ENCODE results near the gene PDGFA. TPM values are rescaled to one million over a fixed set of nuclear protein-coding genes. Genes with fewer than 3 reads are reported as not detected.

The PDGFA gene
- total RNA-seq, 3 donors from 2014 or later (not counting 1 experiment from before 2014, with no cell fraction given), result 0.86 to 2.0 (median 1.5) TPM

- no peak overlapping the region for H3K27ac ChIP-seq (ENCODE audit: low read length)
- H3K9me3 ChIP-seq (ENCODE audit: control insufficient read depth, insufficient read depth, low read length), result no peaks in the 10 kb centered on the region
- peak in 2 of 3 donors; percentile 50 to 71 for ATAC-seq
- H3K4me1 ChIP-seq (ENCODE audit: control insufficient read depth, insufficient read depth, low read length), result peaks cover 27% of the 10 kb centered on the region
- no peaks in the 10 kb centered on the region for H3K27me3 ChIP-seq (ENCODE audit: control insufficient read depth, insufficient read depth, low read length)
- Mint-ChIP-seq H3K36me3 (no peaks in the 10 kb centered on the region), H3K4me3 (no peak overlapping the region), H3K27ac (no peak overlapping the region), H3K4me1 (peaks cover 8 to 10% of the 10 kb centered on the region in 2 donors), H3K27me3 (ENCODE audit: low read depth in 2 of 2) (peaks cover 0 to 15% of the 10 kb centered on the region in 2 donors), H3K9me3 (no peaks in the 10 kb centered on the region)
- H3K4me3 ChIP-seq (ENCODE audit: low read length), result no peak overlapping the region
- intact Hi-C loops (cut with micrococcal nuclease), result no loop called here
- no peaks in the 10 kb centered on the region for H3K36me3 ChIP-seq (ENCODE audit: control insufficient read depth, insufficient read depth, low read length)
- peak in 1 of 2 donors; percentile 16 for DNase-seq
- no peak for TF ChIP-seq CTCF (IDR thresholded peaks at IDR 0.05)
- 39% methylated on average over 30 of the region's 30 CpGs for WGBS (ENCODE audit: insufficient coverage)
Observed at GRCh38 chr7:452226-452751, 67.4 kb downstream of the PDGFA start.

GRCh38 chr7:451255-452225 lies 68.1 kb downstream of the PDGFA start:
- Mint-ChIP-seq H3K36me3 (no peaks in the 10 kb centered on the region), H3K4me1 (peaks cover 8 to 10% of the 10 kb centered on the region in 2 donors), H3K4me3 (peak overlapping the region; percentile 64), H3K9me3 (no peaks in the 10 kb centered on the region), H3K27me3 (ENCODE audit: low read depth in 2 of 2) (peaks cover 0 to 15% of the 10 kb centered on the region in 2 donors), H3K27ac (peak overlapping the region in 1 of 2 donors; percentile 6)
- H3K36me3 ChIP-seq (ENCODE audit: control insufficient read depth, insufficient read depth, low read length), result no peaks in the 10 kb centered on the region
- 60% methylated on average over 24 of the region's 24 CpGs for WGBS (ENCODE audit: insufficient coverage)
- H3K4me1 ChIP-seq (ENCODE audit: control insufficient read depth, insufficient read depth, low read length), result peaks cover 27% of the 10 kb centered on the region
- no peak for TF ChIP-seq CTCF (IDR thresholded peaks at IDR 0.05)
- DNase-seq, result no peak
- intact Hi-C loops (cut with micrococcal nuclease), result no loop called here
- H3K4me3 ChIP-seq (ENCODE audit: low read length), result no peak overlapping the region
- H3K9me3 ChIP-seq (ENCODE audit: control insufficient read depth, insufficient read depth, low read length), result no peaks in the 10 kb centered on the region
- H3K27ac ChIP-seq (ENCODE audit: low read length), result no peak overlapping the region
- H3K27me3 ChIP-seq (ENCODE audit: control insufficient read depth, insufficient read depth, low read length), result no peaks in the 10 kb centered on the region
- ATAC-seq, result peak in 1 of 3 donors; percentile 12

- no peak overlapping the region for H3K27ac ChIP-seq (ENCODE audit: low read length)
- no peak for TF ChIP-seq CTCF (IDR thresholded peaks at IDR 0.05)
- Mint-ChIP-seq H3K9me3 (no peaks in the 10 kb centered on the region), H3K27ac (peak overlapping the region in 1 of 2 donors; percentile 6), H3K36me3 (no peaks in the 10 kb centered on the region), H3K27me3 (ENCODE audit: low read depth in 2 of 2) (peaks cover 0 to 15% of the 10 kb centered on the region in 2 donors), H3K4me3 (peak overlapping the region; percentile 64), H3K4me1 (peaks cover 8 to 10% of the 10 kb centered on the region in 2 donors)
- intact Hi-C loops (cut with micrococcal nuclease), result no loop called here
- WGBS (ENCODE audit: insufficient coverage), result 16% methylated on average over 10 of the region's 10 CpGs
- DNase-seq (no peak), ATAC-seq (peak in 1 of 3 donors; percentile 23)
- no peak overlapping the region for H3K4me3 ChIP-seq (ENCODE audit: low read length)
- H3K9me3 ChIP-seq (ENCODE audit: control insufficient read depth, insufficient read depth, low read length), result no peaks in the 10 kb centered on the region
- H3K4me1 ChIP-seq (ENCODE audit: control insufficient read depth, insufficient read depth, low read length), result peaks cover 27% of the 10 kb centered on the region
- H3K36me3 ChIP-seq (ENCODE audit: control insufficient read depth, insufficient read depth, low read length), result no peaks in the 10 kb centered on the region
- no peaks in the 10 kb centered on the region for H3K27me3 ChIP-seq (ENCODE audit: control insufficient read depth, insufficient read depth, low read length)
Observed at GRCh38 chr7:450741-451140, 68.9 kb downstream of the PDGFA start.
